Memory B cell (primary cell): ENCODE results near the gene ZNF234.
"Not testable (repeated sequence)": the region's sequence is repeated elsewhere in the genome, so short reads cannot be mapped to it uniquely, and the experiment has no call there.

Experiments used
- ATAC-seq: fragments of 150-1000 bp; cut with Tn5 transposase; 2 replicates; pipeline ENCODE4 v1.10.0; 2021; ENCODE audit warnings: low read depth, mild to moderate bottlenecking, moderate library complexity
- DNase-seq, 2 donors: peaks; one replicate each; pipeline ENCODE4 v3.0.0; 2022; ENCODE audit warnings: low spot score in 2 of 2
- H3K27ac Mint-ChIP-seq: one replicate; pipeline ENCODE4 v1.8.0; 2022; ENCODE audit warnings: mild to moderate bottlenecking, moderate library complexity, mixed read lengths
- H3K27me3 Mint-ChIP-seq: one replicate; pipeline ENCODE4 v1.8.0; 2022; ENCODE audit warnings: mixed read lengths
- H3K36me3 Mint-ChIP-seq: one replicate; pipeline ENCODE4 v1.8.0; 2022; ENCODE audit warnings: mild to moderate bottlenecking, mixed read lengths
- H3K4me1 Mint-ChIP-seq: one replicate; pipeline ENCODE4 v1.8.0; 2022; ENCODE audit warnings: mixed read lengths
- H3K4me3 Mint-ChIP-seq: one replicate; pipeline ENCODE4 v1.8.0; 2022; ENCODE audit warnings: mild to moderate bottlenecking, moderate library complexity, mixed read lengths
- H3K9me3 Mint-ChIP-seq: one replicate; pipeline ENCODE4 v1.8.0; 2022; ENCODE audit warnings: mixed read lengths

The ZNF234 gene

DNA sequence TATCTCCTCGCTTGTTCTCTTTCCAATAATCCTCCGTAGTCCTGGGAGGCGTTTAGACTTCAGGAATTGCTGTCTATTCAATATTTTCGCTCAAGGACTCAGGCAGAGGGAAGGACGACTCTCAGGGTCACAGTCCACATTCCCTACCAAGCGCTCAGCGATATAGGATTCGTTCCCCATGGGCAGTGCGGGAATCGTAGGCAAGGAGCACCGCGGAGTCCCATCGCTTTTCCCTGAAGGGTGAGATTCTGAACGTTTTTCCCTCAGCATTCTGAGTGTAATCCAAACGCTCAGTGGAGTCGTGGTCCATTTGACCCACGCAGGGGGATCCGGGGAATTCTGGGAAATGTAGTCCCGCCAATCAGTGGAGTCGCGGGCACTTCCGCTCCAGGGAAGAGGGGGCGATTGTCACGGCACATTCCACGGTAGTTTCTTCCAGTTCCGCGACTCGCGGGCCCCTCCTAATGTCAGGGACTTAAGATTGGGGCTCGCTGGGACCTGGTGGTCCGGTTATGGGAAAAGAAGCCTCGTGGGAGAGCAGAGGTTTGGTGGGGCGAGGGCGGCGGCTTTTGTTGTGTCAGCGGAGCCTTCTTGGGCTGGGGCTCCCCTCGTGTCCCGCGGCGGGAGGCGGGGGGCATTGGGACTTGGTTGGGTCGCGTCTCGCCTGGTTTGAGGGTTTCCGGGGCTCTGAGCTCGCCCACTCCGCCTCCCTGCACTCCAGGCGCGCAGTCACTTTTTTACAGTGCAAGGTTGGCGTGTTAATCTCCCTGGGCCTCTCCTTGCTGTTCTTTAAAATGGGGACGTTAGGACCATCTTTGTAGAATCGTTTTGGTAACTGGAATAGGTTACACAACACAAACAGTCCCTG lies at the start of gene ZNF234:
Gene ZNF234, plus strand, starts transcription at position 364 of the 868 bp plus-strand sequence. CDS start 3,079 bp downstream, outside the sequence.
- Mint-ChIP-seq H3K36me3 (peaks cover 21% of the 10 kb centered on the region), H3K9me3 (peaks cover 5% of the 10 kb centered on the region), H3K27me3 (no peaks in the 10 kb centered on the region), H3K27ac (peak within 1 kb of the TSS; percentile 94), H3K4me1 (peaks cover 13% of the 10 kb centered on the region), H3K4me3 (peak within 1 kb of the TSS; percentile 96)
- peak; percentile 90 for ATAC-seq
- peak; percentile 28 to 45 for DNase-seq

GRCh38 chr19:44092108-44092507 lies 49.2 kb upstream of the ZNF234 start:
- DNase-seq, result no peak
- Mint-ChIP-seq H3K36me3 (peaks cover 12% of the 10 kb centered on the region), H3K9me3 (peaks cover 3% of the 10 kb centered on the region), H3K4me1 (peaks cover 10% of the 10 kb centered on the region), H3K4me3 (no peak overlapping the region), H3K27ac (no peak overlapping the region), H3K27me3 (no peaks in the 10 kb centered on the region)
- no peak for ATAC-seq

- ATAC-seq (peak; percentile 85), DNase-seq (peak; percentile 61 to 64)
- Mint-ChIP-seq H3K4me3 (peak within 1 kb of the TSS; percentile 95), H3K4me1 (peaks cover 11% of the 10 kb centered on the region), H3K9me3 (peaks cover 4% of the 10 kb centered on the region), H3K27me3 (no peaks in the 10 kb centered on the region), H3K27ac (peak within 1 kb of the TSS; percentile 79), H3K36me3 (peaks cover 24% of the 10 kb centered on the region)
Measured at GRCh38 chr19:44093931-44094765, 47.2 kb upstream of the ZNF234 start, which contains the start of gene ZNF224. Gene ZNF224, plus strand, starts transcription at chr19:44094361. Its CDS starts 3,513 bp downstream, at chr19:44097874.

GRCh38 chr19:44107751-44108150 lies 33.6 kb upstream of the ZNF234 start:
- ATAC-seq, result no peak
- DNase-seq, result no peak
- Mint-ChIP-seq H3K27me3 (no peaks in the 10 kb centered on the region), H3K4me1 (peaks cover 3% of the 10 kb centered on the region), H3K9me3 (peaks cover 22% of the 10 kb centered on the region), H3K36me3 (peaks cover 49% of the 10 kb centered on the region), H3K4me3 (no peak overlapping the region), H3K27ac (no peak overlapping the region)

DNA sequence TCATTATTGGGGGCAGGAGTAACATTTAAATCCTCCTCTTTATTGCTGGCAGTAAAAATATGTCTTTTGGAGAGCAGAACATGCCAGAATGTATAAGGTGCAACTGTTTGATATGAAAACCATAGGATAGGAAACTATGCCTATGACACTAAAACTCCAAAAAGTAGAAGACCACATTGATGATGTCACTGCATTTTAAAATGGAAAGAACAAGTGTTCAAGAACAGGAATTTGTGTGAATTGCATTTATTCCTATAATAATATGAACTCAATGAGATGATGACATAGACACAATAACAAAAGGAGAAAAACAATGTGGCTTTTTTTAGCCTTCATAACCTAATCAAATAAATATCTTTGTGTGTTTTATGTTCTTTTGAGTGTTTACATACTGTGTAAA lies 31.9 kb upstream of the ZNF234 start:
- DNase-seq (no peak), ATAC-seq (no peak)
- H3K36me3 Mint-ChIP-seq, result peaks cover 35% of the 10 kb centered on the region
- peaks cover 13% of the 10 kb centered on the region for H3K4me1 Mint-ChIP-seq
- no peaks in the 10 kb centered on the region for H3K27me3 Mint-ChIP-seq
- H3K27ac Mint-ChIP-seq, result no peak overlapping the region
- peaks cover 20% of the 10 kb centered on the region for H3K9me3 Mint-ChIP-seq
- no peak overlapping the region for H3K4me3 Mint-ChIP-seq

- no peak for ATAC-seq
- peaks cover 17% of the 10 kb centered on the region for H3K4me1 Mint-ChIP-seq
- H3K27ac Mint-ChIP-seq, result no peak overlapping the region
- H3K9me3 Mint-ChIP-seq, result peaks cover 15% of the 10 kb centered on the region
- DNase-seq, result no peak
- peak overlapping the region; percentile 65 for H3K4me3 Mint-ChIP-seq
- peaks cover 24% of the 10 kb centered on the region for H3K36me3 Mint-ChIP-seq
- H3K27me3 Mint-ChIP-seq, result no peaks in the 10 kb centered on the region
Measured at GRCh38 chr19:44111910-44112463, 29.4 kb upstream of the ZNF234 start.

- H3K4me1 Mint-ChIP-seq, result peaks cover 17% of the 10 kb centered on the region
- H3K27me3 Mint-ChIP-seq, result no peaks in the 10 kb centered on the region
- peaks cover 11% of the 10 kb centered on the region for H3K9me3 Mint-ChIP-seq
- H3K4me3 Mint-ChIP-seq, result peak overlapping the region; percentile 98
- DNase-seq, result no peak
- no peak for ATAC-seq
- H3K27ac Mint-ChIP-seq, result peak overlapping the region; percentile 83
- H3K36me3 Mint-ChIP-seq, result peaks cover 21% of the 10 kb centered on the region
Measured at GRCh38 chr19:44112802-44113137, 28.6 kb upstream of the ZNF234 start.

- H3K9me3 Mint-ChIP-seq, result peaks cover 7% of the 10 kb centered on the region
- H3K4me1 Mint-ChIP-seq, result peaks cover 17% of the 10 kb centered on the region
- peak; percentile 98 for ATAC-seq
- peak; percentile 60 to 69 for DNase-seq
- H3K36me3 Mint-ChIP-seq, result peaks cover 20% of the 10 kb centered on the region
- H3K27me3 Mint-ChIP-seq, result no peaks in the 10 kb centered on the region
- H3K27ac Mint-ChIP-seq, result peak within 1 kb of the TSS; percentile 83
- H3K4me3 Mint-ChIP-seq, result peak within 1 kb of the TSS; percentile 98
Measured at GRCh38 chr19:44113138-44113783, 28.1 kb upstream of the ZNF234 start, which contains the start of gene ZNF225. Gene ZNF225, plus strand, starts transcription at chr19:44113399. Its CDS starts 2,429 bp downstream, at chr19:44115828.

DNA sequence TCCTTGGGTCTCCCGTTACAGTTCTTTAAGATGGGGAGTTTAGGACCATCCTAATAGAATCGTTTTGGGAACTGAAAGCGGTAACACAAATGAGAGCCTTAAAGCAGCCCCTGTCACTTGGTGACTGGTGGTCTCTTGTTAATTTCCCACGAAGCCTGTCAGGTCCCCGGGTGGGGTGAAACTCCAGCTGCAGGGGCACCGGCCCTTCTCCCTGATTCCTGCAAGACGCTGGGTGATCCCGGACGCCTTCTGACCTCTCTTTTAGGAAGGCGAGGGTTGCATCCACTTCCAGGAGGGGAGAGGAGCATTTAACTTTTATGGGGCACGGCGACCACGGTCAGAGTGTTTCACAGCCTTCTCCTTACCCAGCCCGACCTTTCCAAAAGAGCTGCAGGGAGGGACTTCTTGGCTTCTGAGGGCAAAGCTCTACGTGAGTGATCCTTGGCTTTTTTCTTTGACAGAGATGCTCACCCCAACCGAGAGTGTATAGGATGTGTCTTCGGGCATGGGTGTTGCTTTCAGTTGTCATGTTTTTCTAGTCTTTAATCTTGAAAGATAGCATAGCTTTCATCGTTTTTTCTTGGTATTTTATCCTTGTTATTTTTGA lies 27.5 kb upstream of the ZNF234 start:
- H3K27ac Mint-ChIP-seq, result peak overlapping the region; percentile 83
- H3K4me3 Mint-ChIP-seq, result peak overlapping the region; percentile 98
- H3K36me3 Mint-ChIP-seq, result peaks cover 24% of the 10 kb centered on the region
- ATAC-seq (peak; percentile 14), DNase-seq (no peak)
- peaks cover 7% of the 10 kb centered on the region for H3K9me3 Mint-ChIP-seq
- H3K27me3 Mint-ChIP-seq, result no peaks in the 10 kb centered on the region
- peaks cover 17% of the 10 kb centered on the region for H3K4me1 Mint-ChIP-seq

GRCh38 chr19:44121162-44121561 lies 20.2 kb upstream of the ZNF234 start:
- H3K4me1 Mint-ChIP-seq, H3K27ac Mint-ChIP-seq, DNase-seq, ATAC-seq, H3K4me3 Mint-ChIP-seq, H3K27me3 Mint-ChIP-seq: not testable (repeated sequence)
- H3K36me3 Mint-ChIP-seq, result peaks cover 83% of the 10 kb centered on the region
- H3K9me3 Mint-ChIP-seq, result peaks cover 27% of the 10 kb centered on the region

GRCh38 chr19:44131955-44132354 lies 9.4 kb upstream of the ZNF234 start:
- Mint-ChIP-seq H3K27ac (no peak overlapping the region), H3K4me3 (no peak overlapping the region), H3K9me3 (peaks cover 9% of the 10 kb centered on the region), H3K27me3 (no peaks in the 10 kb centered on the region), H3K4me1 (no peaks in the 10 kb centered on the region), H3K36me3 (peaks cover 34% of the 10 kb centered on the region)
- DNase-seq (no peak), ATAC-seq (no peak)

DNA sequence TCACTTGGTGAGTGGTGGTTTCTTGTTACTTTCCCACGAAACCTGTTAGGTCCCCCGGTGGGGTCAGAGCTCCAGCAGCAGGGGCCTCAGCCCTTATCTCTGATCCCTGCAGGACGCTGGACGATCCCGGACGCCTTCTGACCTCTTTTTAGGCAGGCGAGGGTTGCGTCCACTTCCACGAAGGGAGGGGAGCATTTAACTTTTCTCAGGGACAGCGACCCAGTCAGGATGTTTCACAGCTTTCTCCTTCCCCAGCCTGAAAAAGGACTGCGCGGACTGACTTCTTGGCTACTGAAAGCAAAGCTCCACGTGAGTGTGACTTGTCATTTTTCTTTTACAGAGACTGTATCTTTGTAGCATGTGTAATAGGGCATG lies 692 bp downstream of the ZNF234 start:
- Mint-ChIP-seq H3K4me3 (peak overlapping the region; percentile 96), H3K36me3 (peaks cover 21% of the 10 kb centered on the region), H3K27ac (peak overlapping the region; percentile 94), H3K4me1 (peaks cover 13% of the 10 kb centered on the region), H3K9me3 (peaks cover 2% of the 10 kb centered on the region), H3K27me3 (no peaks in the 10 kb centered on the region)
- ATAC-seq (no peak), DNase-seq (no peak)

DNA sequence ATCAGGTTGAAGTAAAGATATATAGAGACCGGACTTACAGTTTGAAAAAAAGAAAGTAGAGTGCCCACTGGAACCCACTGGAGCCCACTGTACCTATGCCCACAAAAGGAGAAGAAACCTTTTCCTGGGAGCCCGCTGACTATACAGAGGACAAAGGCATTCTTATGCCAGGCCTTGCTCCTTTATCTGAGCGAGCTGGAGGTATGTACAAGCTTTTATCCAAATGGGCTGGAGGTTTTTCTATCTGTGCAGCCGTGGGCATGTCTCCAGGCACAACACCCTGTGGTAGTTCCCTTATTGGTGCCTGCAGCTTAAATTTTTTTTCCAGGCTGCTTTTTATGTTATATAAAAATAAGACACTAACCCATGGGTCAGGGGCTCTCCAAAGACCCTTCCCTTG lies 8.4 kb downstream of the ZNF234 start:
- ATAC-seq (no peak), DNase-seq (no peak)
- Mint-ChIP-seq H3K4me3 (no peak overlapping the region), H3K4me1 (no peaks in the 10 kb centered on the region), H3K27ac (no peak overlapping the region), H3K27me3 (no peaks in the 10 kb centered on the region), H3K9me3 (peaks cover 16% of the 10 kb centered on the region), H3K36me3 (peaks cover 68% of the 10 kb centered on the region)
